MM.1S (cell line): Measurements from ENCODE around the gene CSF3R.

Experiments used
- DNase-seq: peaks from one replicate; pipeline ENCODE4 v3.0.0-alpha.2; 2015
- H2AFZ ChIP-seq: fragments of 300-600 bp; sonication (generic); 2 replicates; pipeline ENCODE4 v1.6.0; 2016; ENCODE audit warnings: antibody characterized with exemption, low read length
- H3F3A ChIP-seq: fragments of 300-600 bp; sonication (generic); 2 replicates; pipeline ENCODE4 v1.6.1; 2016; ENCODE audit warnings: mild to moderate bottlenecking, antibody characterized with exemption, low read length, moderate library complexity, mixed read lengths; ENCODE audit not compliant: insufficient read depth
- H3K27ac ChIP-seq: fragments of 300-600 bp; sonication (generic); 2 replicates; pipeline ENCODE4 v1.5.1; 2016; ENCODE audit warnings: mild to moderate bottlenecking, low read length
- H3K27me3 ChIP-seq: fragments of 300-600 bp; sonication (generic); replicated peaks from 2 replicates; pipeline ENCODE4 v1.6.0; 2016; ENCODE audit warnings: low read length; ENCODE audit not compliant: insufficient read depth
- H3K36me3 ChIP-seq: fragments of 300-600 bp; sonication (generic); replicated peaks from 2 replicates; pipeline ENCODE4 v1.6.1; 2016; ENCODE audit warnings: mild to moderate bottlenecking, low read length, mixed read lengths; ENCODE audit not compliant: insufficient read depth
- H3K4me1 ChIP-seq: fragments of 300-600 bp; sonication (generic); 2 replicates; pipeline ENCODE4 v1.6.1; 2016; ENCODE audit warnings: low read length, mixed read lengths
- H3K4me2 ChIP-seq: fragments of 300-600 bp; sonication (generic); 2 replicates; pipeline ENCODE4 v1.6.0; 2016; ENCODE audit warnings: low read depth, low read length
- H3K4me3 ChIP-seq: fragments of 300-600 bp; sonication (generic); 2 replicates; pipeline ENCODE4 v1.5.1; 2016; ENCODE audit warnings: low read length, mixed read lengths
- H3K79me2 ChIP-seq: fragments of 300-600 bp; sonication (generic); 2 replicates; pipeline ENCODE4 v1.6.1; 2016; ENCODE audit warnings: mixed run types, low read length, mixed read lengths
- H3K9ac ChIP-seq: fragments of 300-600 bp; sonication (generic); 2 replicates; pipeline ENCODE4 v1.6.1; 2016; ENCODE audit warnings: low read length, mixed read lengths
- H3K9me2 ChIP-seq: fragments of 300-600 bp; sonication (generic); replicated peaks from 2 replicates; pipeline ENCODE4 v1.6.1; 2016; ENCODE audit warnings: mild to moderate bottlenecking, low read length, mixed read lengths; ENCODE audit not compliant: insufficient read depth
- H3K9me3 ChIP-seq: fragments of 300-600 bp; sonication (generic); replicated peaks from 2 replicates; pipeline ENCODE4 v1.6.1; 2016; ENCODE audit warnings: mild to moderate bottlenecking, low read length, mixed read lengths; ENCODE audit not compliant: insufficient read depth
- H4K20me1 ChIP-seq: fragments of 300-600 bp; sonication (generic); 2 replicates; pipeline ENCODE4 v1.6.1; 2016; ENCODE audit warnings: mild to moderate bottlenecking, low read length, moderate library complexity, mixed read lengths; ENCODE audit not compliant: insufficient read depth
- CTCF ChIP-seq: fragments of 300-600 bp; sonication (generic); IDR thresholded peaks from 2 replicates; pipeline ENCODE4 v1.5.1; 2016; ENCODE audit warnings: antibody characterized with exemption, low read length, mixed read lengths
- EZH2 ChIP-seq: fragments of 300-600 bp; sonication (generic); optimal IDR thresholded peaks from 2 replicates; pipeline ENCODE3; 2017; ENCODE audit warnings: low read depth, mild to moderate bottlenecking, antibody characterized with exemption, low read length, mixed read lengths
- EZH2phosphoT487 ChIP-seq: fragments of 300-600 bp; sonication (generic); IDR thresholded peaks from 2 replicates; pipeline ENCODE4 v1.6.1; 2018; ENCODE audit warnings: antibody characterized with exemption, low read length

Gene CSF3R

GRCh38 chr1:36529769-36530260 is 47.1 kb upstream of the CSF3R start:
- no peaks in the 10 kb centered on the region for H4K20me1 ChIP-seq
- no peak overlapping the region for H3K4me3 ChIP-seq
- H3K9ac ChIP-seq: no peak overlapping the region
- H3K9me3 ChIP-seq: no peaks in the 10 kb centered on the region
- H3F3A ChIP-seq: no peaks in the 10 kb centered on the region
- H3K36me3 ChIP-seq: no peaks in the 10 kb centered on the region
- no peak for DNase-seq
- no peaks in the 10 kb centered on the region for H3K9me2 ChIP-seq
- H3K79me2 ChIP-seq: no peaks in the 10 kb centered on the region
- no peak overlapping the region for H3K27ac ChIP-seq
- no peaks in the 10 kb centered on the region for H3K4me1 ChIP-seq
- TF ChIP-seq CTCF (no peak), EZH2 (no peak), EZH2phosphoT487 (no peak)
- H3K27me3 ChIP-seq: peaks cover 61% of the 10 kb centered on the region
- no peak overlapping the region for H2AFZ ChIP-seq
- H3K4me2 ChIP-seq: no peak overlapping the region

- Histone ChIP-seq H3K9me3 (no peaks in the 10 kb centered on the region), H3F3A (no peaks in the 10 kb centered on the region), H3K79me2 (no peaks in the 10 kb centered on the region), H3K4me2 (no peak overlapping the region), H3K27me3 (peaks cover 49% of the 10 kb centered on the region), H3K4me1 (no peaks in the 10 kb centered on the region), H3K9ac (no peak overlapping the region), H3K9me2 (no peaks in the 10 kb centered on the region), H4K20me1 (no peaks in the 10 kb centered on the region), H3K27ac (no peak overlapping the region), H2AFZ (no peak overlapping the region), H3K36me3 (no peaks in the 10 kb centered on the region), H3K4me3 (no peak overlapping the region)
- DNase-seq: no peak
- TF ChIP-seq EZH2phosphoT487 (no peak), EZH2 (no peak), CTCF (no peak; the same call in 1 of the 2 replicates)
Measured at GRCh38 chr1:36528361-36529349, 45.9 kb upstream of the CSF3R start.

GRCh38 chr1:36525166-36525565 is 42.5 kb upstream of the CSF3R start:
- H3K9me3 ChIP-seq: no peaks in the 10 kb centered on the region
- H3K4me1 ChIP-seq: no peaks in the 10 kb centered on the region
- no peak for DNase-seq
- H3K79me2 ChIP-seq: no peaks in the 10 kb centered on the region
- H3F3A ChIP-seq: no peaks in the 10 kb centered on the region
- H3K27ac ChIP-seq: no peak overlapping the region
- no peak overlapping the region for H3K4me3 ChIP-seq
- no peaks in the 10 kb centered on the region for H3K9me2 ChIP-seq
- no peak for TF ChIP-seq CTCF
- TF ChIP-seq EZH2: no peak
- no peak for TF ChIP-seq EZH2phosphoT487
- H4K20me1 ChIP-seq: no peaks in the 10 kb centered on the region
- peaks cover 35% of the 10 kb centered on the region for H3K27me3 ChIP-seq
- no peak overlapping the region for H3K4me2 ChIP-seq
- no peak overlapping the region for H3K9ac ChIP-seq
- no peaks in the 10 kb centered on the region for H3K36me3 ChIP-seq
- no peak overlapping the region for H2AFZ ChIP-seq
